SK-N-MC (cell line): ENCODE results near the gene WDR90.

Source experiments
- DNase-seq: peaks from one replicate; pipeline ENCODE4 v3.0.0-alpha.2; 2011; ENCODE audit warnings: low read depth, low spot score
- H3K27ac ChIP-seq: fragments of 200-600 bp; sonication (generic); 2 replicates; pipeline ENCODE4 v1.5.1; 2016; ENCODE audit warnings: mixed run types
- H3K36me3 ChIP-seq: fragments of 200-600 bp; sonication (generic); 2 replicates; pipeline ENCODE4 v1.6.1; 2017; ENCODE audit warnings: antibody characterized with exemption, low read length, mixed read lengths; ENCODE audit not compliant: insufficient read depth
- H3K4me3 ChIP-seq: fragments of 200-600 bp; sonication (generic); 2 replicates; pipeline ENCODE4 v1.5.1; 2016
- H3K9ac ChIP-seq: fragments of 200-600 bp; sonication (generic); 2 replicates; pipeline ENCODE4 v1.8.0; 2017; ENCODE audit warnings: mixed run types, mixed read lengths; ENCODE audit not compliant: insufficient read length
- H3K9me3 ChIP-seq: fragments of 200-600 bp; sonication (generic); 2 replicates; pipeline ENCODE4 v1.6.1; 2017; ENCODE audit warnings: low read depth, mild to moderate bottlenecking, antibody characterized with exemption, low read length, moderate library complexity, mixed read lengths
- EZH2 ChIP-seq: fragments of 200-600 bp; sonication (generic); IDR thresholded peaks from one replicate; pipeline ENCODE4 v1.6.1; 2017; ENCODE audit warnings: antibody characterized with exemption
- FOXP2 ChIP-seq: optimal IDR thresholded peaks from 2 replicates; pipeline ENCODE3; 2011; ENCODE audit warnings: mild to moderate bottlenecking, moderate library complexity; ENCODE audit not compliant: insufficient read depth; ENCODE audit errors: extremely low read length, control extremely low read depth
- POLR2AphosphoS5 ChIP-seq: IDR thresholded peaks from 2 replicates; pipeline ENCODE4 v1.6.1; 2012; ENCODE audit warnings: mild to moderate bottlenecking, low read depth, low read length, borderline replicate concordance

The WDR90 gene

DNA sequence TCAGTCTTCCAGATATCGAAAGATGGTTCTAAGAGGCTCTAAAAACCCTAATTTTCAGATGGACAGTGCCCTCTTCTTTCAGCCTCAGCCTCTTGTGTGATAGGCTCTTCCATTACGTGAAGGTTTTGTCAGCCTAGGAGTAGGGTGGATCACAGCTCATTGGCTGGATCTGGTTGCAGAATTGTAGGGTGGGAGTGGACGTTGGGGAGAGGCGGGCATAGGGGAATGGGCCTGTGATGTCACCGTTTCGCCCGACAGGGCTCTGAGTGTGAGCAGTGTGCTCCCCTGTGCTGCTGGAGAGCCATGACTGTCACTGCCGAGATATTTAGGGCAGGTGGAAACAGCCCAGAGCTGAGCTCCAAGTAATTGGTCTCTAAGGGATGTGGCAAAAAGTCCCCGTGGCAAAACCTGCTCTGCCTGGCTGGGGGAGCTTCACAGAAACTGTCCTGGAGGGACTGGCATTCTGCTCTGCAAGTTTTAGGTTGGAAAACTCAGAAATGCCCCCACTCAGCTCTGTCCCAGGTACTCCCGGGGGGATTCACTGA lies 24.6 kb upstream of the WDR90 start:
- Histone ChIP-seq H3K9me3 (no peaks in the 10 kb centered on the region), H3K9ac (no peak overlapping the region), H3K4me3 (no peak overlapping the region), H3K36me3 (no peaks in the 10 kb centered on the region), H3K27ac (no peak overlapping the region)
- no peak for DNase-seq
- no peak for TF ChIP-seq FOXP2
- TF ChIP-seq EZH2, result no peak
- TF ChIP-seq POLR2AphosphoS5, result no peak

DNA sequence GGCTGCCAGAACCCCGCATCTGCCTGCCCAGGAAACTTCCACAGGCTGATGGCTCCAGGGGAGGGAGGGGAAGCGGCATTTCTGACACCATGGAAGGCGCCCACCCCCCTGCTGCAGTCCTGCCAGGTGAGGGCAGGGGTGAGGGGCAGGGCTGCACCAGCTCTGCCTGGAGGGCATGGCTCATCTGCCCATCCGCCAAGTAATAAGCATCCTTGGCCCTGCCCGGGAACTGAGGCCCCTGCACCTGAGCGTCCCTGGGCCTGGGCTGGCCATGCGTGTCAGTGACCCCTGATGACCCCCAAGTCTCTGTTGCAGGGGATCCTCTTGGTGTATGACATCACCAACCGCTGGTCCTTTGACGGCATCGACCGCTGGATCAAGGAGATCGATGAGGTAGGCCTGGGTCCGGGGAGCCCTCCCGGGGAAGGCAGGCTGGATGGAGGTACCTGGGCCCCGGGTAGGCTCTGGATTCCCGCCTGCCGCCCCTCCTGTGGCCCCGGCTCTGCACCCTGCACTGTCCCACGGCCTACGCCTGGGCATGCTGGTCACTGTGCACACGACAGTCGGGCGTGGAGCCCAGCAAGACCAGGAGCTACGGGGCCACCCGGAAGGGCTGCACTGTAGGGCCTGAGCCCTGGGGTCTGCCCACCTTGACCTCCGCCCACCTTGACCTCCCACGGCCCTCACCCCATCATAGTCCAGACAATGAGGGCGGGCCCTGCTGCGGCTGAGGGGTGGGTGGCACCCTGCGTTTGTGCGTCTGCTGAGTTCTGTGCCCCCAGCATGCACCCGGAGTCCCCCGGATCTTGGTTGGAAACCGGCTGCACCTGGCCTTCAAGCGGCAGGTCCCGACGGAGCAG lies 23.8 kb upstream of the WDR90 start:
- H3K36me3 ChIP-seq, result no peaks in the 10 kb centered on the region
- TF ChIP-seq FOXP2, result no peak
- no peak for TF ChIP-seq EZH2
- TF ChIP-seq POLR2AphosphoS5, result no peak
- no peak overlapping the region for H3K9ac ChIP-seq
- DNase-seq, result no peak
- H3K27ac ChIP-seq, result no peak overlapping the region
- no peaks in the 10 kb centered on the region for H3K9me3 ChIP-seq
- H3K4me3 ChIP-seq, result no peak overlapping the region

DNA sequence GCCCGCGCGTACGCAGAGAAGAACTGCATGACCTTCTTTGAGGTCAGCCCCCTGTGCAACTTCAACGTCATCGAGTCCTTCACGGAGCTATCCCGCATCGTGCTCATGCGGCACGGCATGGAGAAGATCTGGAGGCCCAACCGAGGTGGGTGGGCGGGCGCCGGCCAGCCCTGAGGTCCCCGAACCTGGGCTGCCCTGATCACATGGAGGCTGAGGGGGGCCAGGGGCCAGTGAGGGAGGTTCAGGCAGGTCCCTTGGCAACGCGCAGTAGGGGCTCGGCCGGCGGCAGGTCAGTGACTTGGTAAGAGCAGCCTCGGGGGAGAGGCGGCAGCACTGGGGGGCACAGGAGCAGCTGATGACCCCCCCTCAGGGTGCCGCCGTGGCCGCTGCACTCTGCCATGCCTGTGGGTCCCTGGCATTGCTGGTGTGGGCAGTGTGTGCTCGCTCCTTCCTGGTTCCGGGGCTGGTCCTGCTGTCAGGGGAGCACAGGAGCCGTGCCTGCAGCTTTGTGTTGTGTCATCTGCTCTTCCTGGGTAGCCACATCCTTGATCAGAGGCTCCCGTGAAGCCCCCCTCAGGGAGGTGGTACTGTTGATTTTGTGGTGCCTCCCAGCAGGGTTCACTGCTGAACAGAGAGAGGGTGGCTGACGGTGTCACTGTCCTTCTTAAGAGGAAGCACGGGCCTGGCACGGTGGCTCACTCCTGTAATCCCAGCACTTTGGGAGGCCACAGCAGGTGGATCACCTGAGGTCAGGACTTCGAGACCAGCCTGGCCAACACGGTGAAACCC lies 23.0 kb upstream of the WDR90 start:
- H3K9ac ChIP-seq, result no peak overlapping the region
- TF ChIP-seq FOXP2 (no peak), EZH2 (no peak), POLR2AphosphoS5 (no peak)
- H3K4me3 ChIP-seq, result no peak overlapping the region
- no peaks in the 10 kb centered on the region for H3K9me3 ChIP-seq
- no peak overlapping the region for H3K27ac ChIP-seq
- H3K36me3 ChIP-seq, result no peaks in the 10 kb centered on the region
- no peak for DNase-seq

DNA sequence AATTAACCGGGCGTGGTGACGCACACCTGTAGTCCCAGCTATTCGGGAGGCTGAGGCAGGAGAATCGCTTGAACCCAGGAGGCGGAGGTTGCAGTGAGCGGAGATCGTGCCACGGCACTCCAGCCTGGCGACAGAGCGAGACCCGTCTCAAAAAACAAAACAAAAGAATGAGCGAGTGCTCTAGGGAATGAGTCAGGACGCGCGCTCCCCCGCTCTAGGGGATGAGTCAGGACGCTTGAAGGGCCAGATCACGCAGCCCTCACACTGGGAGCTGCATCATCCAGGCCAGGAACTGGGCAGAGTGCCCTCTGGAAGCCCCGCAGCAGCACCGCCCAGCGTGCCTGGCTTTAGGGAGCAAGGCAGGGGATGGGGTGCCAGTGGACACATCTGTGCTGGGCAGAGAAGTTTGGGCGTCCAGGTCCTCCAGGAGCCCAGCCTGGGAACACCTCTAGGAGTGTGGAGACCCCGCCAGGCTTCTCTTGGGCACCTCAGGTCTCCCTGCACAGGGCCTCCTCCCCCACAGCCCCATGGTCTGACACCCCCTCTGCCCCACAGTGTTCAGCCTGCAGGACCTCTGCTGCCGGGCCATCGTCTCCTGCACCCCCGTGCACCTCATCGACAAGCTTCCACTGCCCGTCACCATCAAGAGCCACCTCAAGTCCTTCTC lies 22.2 kb upstream of the WDR90 start:
- no peak overlapping the region for H3K27ac ChIP-seq
- H3K36me3 ChIP-seq, result no peaks in the 10 kb centered on the region
- no peaks in the 10 kb centered on the region for H3K9me3 ChIP-seq
- TF ChIP-seq EZH2, result no peak
- TF ChIP-seq FOXP2, result no peak
- no peak for TF ChIP-seq POLR2AphosphoS5
- no peak overlapping the region for H3K4me3 ChIP-seq
- DNase-seq, result no peak
- no peak overlapping the region for H3K9ac ChIP-seq

GRCh38 chr16:627454-628239 lies 21.5 kb upstream of the WDR90 start:
- Histone ChIP-seq H3K9ac (no peak overlapping the region), H3K9me3 (no peaks in the 10 kb centered on the region), H3K4me3 (no peak overlapping the region), H3K36me3 (no peaks in the 10 kb centered on the region), H3K27ac (no peak overlapping the region)
- no peak for DNase-seq
- TF ChIP-seq FOXP2, result no peak
- no peak for TF ChIP-seq POLR2AphosphoS5
- TF ChIP-seq EZH2, result no peak

- Histone ChIP-seq H3K9me3 (no peaks in the 10 kb centered on the region), H3K36me3 (no peaks in the 10 kb centered on the region), H3K27ac (no peak overlapping the region), H3K4me3 (no peak overlapping the region), H3K9ac (no peak overlapping the region)
- TF ChIP-seq POLR2AphosphoS5 (no peak), EZH2 (no peak), FOXP2 (no peak)
- no peak for DNase-seq
Observed at GRCh38 chr16:628321-629061, 20.7 kb upstream of the WDR90 start.

DNA sequence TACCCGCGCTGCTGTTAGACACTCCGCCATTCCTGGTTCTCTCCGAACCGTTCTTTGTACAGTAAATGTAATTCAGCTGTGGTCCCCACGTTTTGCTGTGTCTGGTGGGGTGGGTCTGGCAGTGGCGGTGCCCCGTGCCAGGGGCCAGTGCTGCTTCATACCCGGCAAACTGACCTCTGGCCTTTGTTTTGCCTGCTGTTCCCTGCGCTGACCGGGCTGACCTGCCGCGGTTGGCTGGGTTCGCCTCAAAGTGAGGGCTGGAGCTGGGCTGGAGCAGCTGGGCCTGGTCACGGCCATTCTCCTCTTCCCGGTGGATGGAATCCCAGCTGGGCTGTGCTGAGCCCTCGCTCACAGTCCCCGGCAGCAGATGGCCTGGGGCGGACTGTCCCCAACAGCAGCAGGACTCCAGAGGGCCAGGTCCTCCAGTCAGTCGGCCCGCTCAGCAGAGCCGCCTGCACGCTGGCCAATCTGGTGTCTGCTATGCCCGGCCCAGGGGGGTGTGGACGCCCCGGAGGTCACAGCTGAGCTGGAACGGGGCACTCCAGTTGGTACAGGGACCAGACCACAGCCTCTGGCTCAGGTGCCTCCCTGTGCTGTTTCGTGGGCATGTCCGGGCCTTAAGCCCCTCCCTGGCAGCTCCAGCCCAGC lies 19.9 kb upstream of the WDR90 start:
- H3K4me3 ChIP-seq, result no peak overlapping the region
- H3K36me3 ChIP-seq, result no peaks in the 10 kb centered on the region
- DNase-seq, result no peak
- TF ChIP-seq POLR2AphosphoS5, result no peak
- TF ChIP-seq FOXP2, result no peak
- TF ChIP-seq EZH2, result no peak
- H3K27ac ChIP-seq, result no peak overlapping the region
- no peak overlapping the region for H3K9ac ChIP-seq
- H3K9me3 ChIP-seq, result no peaks in the 10 kb centered on the region

GRCh38 chr16:629833-630248 lies 19.3 kb upstream of the WDR90 start:
- no peak for DNase-seq
- TF ChIP-seq POLR2AphosphoS5 (no peak), FOXP2 (no peak), EZH2 (no peak)
- Histone ChIP-seq H3K9me3 (no peaks in the 10 kb centered on the region), H3K36me3 (no peaks in the 10 kb centered on the region), H3K27ac (no peak overlapping the region), H3K4me3 (no peak overlapping the region), H3K9ac (no peak overlapping the region)
